ENCODE measurements around the gene ADAMTS2. TPM values are rescaled to one million over a fixed set of nuclear protein-coding genes. Genes with fewer than 3 reads are reported as not detected.

ADAMTS2 gene
- total RNA-seq, 1 donor from 2014 or later = 7.7 TPM

- H3K9me3 Mint-ChIP-seq = no peaks in the 10 kb centered on the region
- no peak overlapping the region for H3K4me3 Mint-ChIP-seq
- H3K27me3 Mint-ChIP-seq = no peaks in the 10 kb centered on the region
- TF ChIP-seq CTCF (conservative IDR thresholded peaks at IDR 0.05) = no peak
- no peak overlapping the region for H3K27ac Mint-ChIP-seq
- DNase-seq (ENCODE audit: extremely low spot score, unreplicated experiment) = no peak
- H3K4me1 Mint-ChIP-seq (ENCODE audit: unreplicated experiment) = no peaks in the 10 kb centered on the region
- no peaks in the 10 kb centered on the region for H3K36me3 Mint-ChIP-seq
Observed at GRCh38 chr5:179152144-179152895, 192.9 kb downstream of the ADAMTS2 start.

- Mint-ChIP-seq H3K36me3 (no peaks in the 10 kb centered on the region), H3K4me3 (no peak overlapping the region), H3K27ac (no peak overlapping the region), H3K9me3 (no peaks in the 10 kb centered on the region), H3K27me3 (no peaks in the 10 kb centered on the region), H3K4me1 (ENCODE audit: unreplicated experiment) (no peaks in the 10 kb centered on the region)
- TF ChIP-seq CTCF (conservative IDR thresholded peaks at IDR 0.05) = no peak
- DNase-seq (ENCODE audit: extremely low spot score, unreplicated experiment) = no peak
Observed at GRCh38 chr5:179151286-179152118, 193.8 kb downstream of the ADAMTS2 start.

GRCh38 chr5:179150011-179150410 is 195.2 kb downstream of the ADAMTS2 start:
- Mint-ChIP-seq H3K4me3 (no peak overlapping the region), H3K4me1 (ENCODE audit: unreplicated experiment) (no peaks in the 10 kb centered on the region), H3K27me3 (no peaks in the 10 kb centered on the region), H3K9me3 (no peaks in the 10 kb centered on the region), H3K36me3 (no peaks in the 10 kb centered on the region), H3K27ac (no peak overlapping the region)
- TF ChIP-seq CTCF (conservative IDR thresholded peaks at IDR 0.05) = no peak
- DNase-seq (ENCODE audit: extremely low spot score, unreplicated experiment) = no peak

- H3K27ac Mint-ChIP-seq = no peak overlapping the region
- TF ChIP-seq CTCF (conservative IDR thresholded peaks at IDR 0.05) = no peak
- H3K9me3 Mint-ChIP-seq = no peaks in the 10 kb centered on the region
- H3K4me1 Mint-ChIP-seq (ENCODE audit: unreplicated experiment) = no peaks in the 10 kb centered on the region
- H3K27me3 Mint-ChIP-seq = no peaks in the 10 kb centered on the region
- H3K36me3 Mint-ChIP-seq = no peaks in the 10 kb centered on the region
- no peak for DNase-seq (ENCODE audit: extremely low spot score, unreplicated experiment)
- H3K4me3 Mint-ChIP-seq = no peak overlapping the region
Observed at GRCh38 chr5:179149278-179149677, 196.0 kb downstream of the ADAMTS2 start.

GRCh38 chr5:179148703-179149170 is 196.5 kb downstream of the ADAMTS2 start:
- Mint-ChIP-seq H3K4me3 (no peak overlapping the region), H3K36me3 (no peaks in the 10 kb centered on the region), H3K27me3 (no peaks in the 10 kb centered on the region), H3K9me3 (no peaks in the 10 kb centered on the region), H3K27ac (no peak overlapping the region), H3K4me1 (ENCODE audit: unreplicated experiment) (no peaks in the 10 kb centered on the region)
- TF ChIP-seq CTCF (conservative IDR thresholded peaks at IDR 0.05) = no peak
- DNase-seq (ENCODE audit: extremely low spot score, unreplicated experiment) = no peak
